BLaER1 (cell line): ENCODE data around the gene SIRT6.
"Not testable (repeated sequence)": the region's sequence is repeated elsewhere in the genome, so short reads cannot be mapped to it uniquely, and the experiment has no call there.

Source experiments
- H3K27ac ChIP-seq: shearing (Covaris generic); formaldehyde crosslinking; 2 replicates; pipeline ENCODE4 v1.8.1; 2022
- H3K27me3 ChIP-seq: shearing (Covaris generic); formaldehyde crosslinking; 2 replicates; pipeline ENCODE4 v1.8.1; 2022
- H3K36me3 ChIP-seq: shearing (Covaris generic); formaldehyde crosslinking; 2 replicates; pipeline ENCODE4 v1.8.1; 2022
- H3K4me1 ChIP-seq: shearing (Covaris generic); formaldehyde crosslinking; 2 replicates; pipeline ENCODE4 v1.8.1; 2022
- H3K4me2 ChIP-seq: shearing (Covaris generic); formaldehyde crosslinking; 2 replicates; pipeline ENCODE4 v1.8.1; 2022
- H3K4me3 ChIP-seq: shearing (Covaris generic); formaldehyde crosslinking; 2 replicates; pipeline ENCODE4 v1.8.1; 2022
- H3K9ac ChIP-seq: shearing (Covaris generic); formaldehyde crosslinking; 2 replicates; pipeline ENCODE4 v1.8.1; 2022
- H3K9me3 ChIP-seq: shearing (Covaris generic); formaldehyde crosslinking; 2 replicates; pipeline ENCODE4 v1.8.1; 2022
- H4K20me1 ChIP-seq: shearing (Covaris generic); formaldehyde crosslinking; 2 replicates; pipeline ENCODE4 v1.8.1; 2022
- Cebpa-rat ChIP-seq: shearing (Covaris generic); IDR thresholded peaks from 2 replicates; pipeline ENCODE4 v1.8.1; 2022

SIRT6 gene

GRCh38 chr19:4174895-4175668 is 7.3 kb downstream of the SIRT6 start:
- no peak for TF ChIP-seq Cebpa-rat
- H3K9ac ChIP-seq, result no peak overlapping the region
- no peak overlapping the region for H3K27ac ChIP-seq
- peaks cover 41% of the 10 kb centered on the region for H4K20me1 ChIP-seq
- H3K27me3 ChIP-seq, result peaks cover 20% of the 10 kb centered on the region
- no peak overlapping the region for H3K4me3 ChIP-seq
- peaks cover 48% of the 10 kb centered on the region for H3K36me3 ChIP-seq
- H3K9me3 ChIP-seq, result no peaks in the 10 kb centered on the region
- H3K4me1 ChIP-seq, result no peaks in the 10 kb centered on the region
- H3K4me2 ChIP-seq, result no peak overlapping the region

DNA sequence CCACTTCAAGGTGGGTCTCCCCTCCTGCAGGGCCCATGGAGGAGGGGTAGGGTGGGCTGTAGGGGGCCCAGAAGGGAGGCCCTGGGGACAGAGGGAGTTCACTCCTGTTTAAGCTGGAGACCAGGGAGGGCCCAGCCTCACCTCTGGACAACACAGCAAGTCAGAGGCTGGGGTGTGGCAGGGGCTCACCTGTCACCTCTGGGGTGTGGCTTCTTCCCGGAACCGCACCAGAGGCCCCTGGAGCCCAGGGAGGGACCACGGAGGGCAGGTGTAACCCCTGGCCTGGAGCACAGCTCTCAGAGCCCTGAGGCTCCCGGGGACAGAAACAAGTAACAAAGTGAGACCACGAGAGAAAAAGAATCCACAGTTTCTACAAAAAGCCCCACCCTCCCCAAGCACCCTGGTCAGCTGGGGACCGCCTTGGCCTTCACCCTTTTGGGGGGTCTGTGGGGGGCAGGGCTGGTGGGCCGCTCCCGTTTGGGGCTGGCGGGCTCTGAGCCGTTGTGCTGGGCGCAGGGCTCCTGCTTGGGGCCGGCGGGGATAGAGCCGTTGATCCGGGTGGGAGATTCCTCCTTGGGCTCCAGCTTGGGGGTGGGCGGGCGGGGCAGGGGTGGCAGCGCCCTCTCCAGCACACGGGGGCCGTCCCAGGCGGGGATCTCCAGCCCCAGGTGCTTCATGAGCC is 8.0 kb downstream of the SIRT6 start:
- H3K9ac ChIP-seq, result no peak overlapping the region
- H3K27me3 ChIP-seq, result peaks cover 20% of the 10 kb centered on the region
- no peak for TF ChIP-seq Cebpa-rat
- H3K4me3 ChIP-seq, result no peak overlapping the region
- no peaks in the 10 kb centered on the region for H3K9me3 ChIP-seq
- H3K4me1 ChIP-seq, result no peaks in the 10 kb centered on the region
- peaks cover 41% of the 10 kb centered on the region for H3K36me3 ChIP-seq
- no peak overlapping the region for H3K27ac ChIP-seq
- peaks cover 41% of the 10 kb centered on the region for H4K20me1 ChIP-seq
- H3K4me2 ChIP-seq, result no peak overlapping the region

GRCh38 chr19:4173479-4174212 is 8.7 kb downstream of the SIRT6 start:
- TF ChIP-seq Cebpa-rat, result no peak
- Histone ChIP-seq H3K36me3 (peaks cover 34% of the 10 kb centered on the region), H3K9me3 (no peaks in the 10 kb centered on the region), H4K20me1 (peaks cover 41% of the 10 kb centered on the region), H3K9ac (no peak overlapping the region), H3K4me2 (no peak overlapping the region), H3K4me3 (no peak overlapping the region), H3K27me3 (peaks cover 20% of the 10 kb centered on the region), H3K27ac (no peak overlapping the region), H3K4me1 (no peaks in the 10 kb centered on the region)

- Histone ChIP-seq H3K9ac (no peak overlapping the region), H3K27me3 (peaks cover 20% of the 10 kb centered on the region), H3K36me3 (peaks cover 27% of the 10 kb centered on the region), H3K27ac (no peak overlapping the region), H3K4me3 (no peak overlapping the region), H3K4me1 (no peaks in the 10 kb centered on the region), H3K4me2 (no peak overlapping the region; the same call in 1 of the 2 replicates), H3K9me3 (no peaks in the 10 kb centered on the region), H4K20me1 (peaks cover 41% of the 10 kb centered on the region)
- no peak for TF ChIP-seq Cebpa-rat
Measured at GRCh38 chr19:4172861-4173473, 9.4 kb downstream of the SIRT6 start.

DNA sequence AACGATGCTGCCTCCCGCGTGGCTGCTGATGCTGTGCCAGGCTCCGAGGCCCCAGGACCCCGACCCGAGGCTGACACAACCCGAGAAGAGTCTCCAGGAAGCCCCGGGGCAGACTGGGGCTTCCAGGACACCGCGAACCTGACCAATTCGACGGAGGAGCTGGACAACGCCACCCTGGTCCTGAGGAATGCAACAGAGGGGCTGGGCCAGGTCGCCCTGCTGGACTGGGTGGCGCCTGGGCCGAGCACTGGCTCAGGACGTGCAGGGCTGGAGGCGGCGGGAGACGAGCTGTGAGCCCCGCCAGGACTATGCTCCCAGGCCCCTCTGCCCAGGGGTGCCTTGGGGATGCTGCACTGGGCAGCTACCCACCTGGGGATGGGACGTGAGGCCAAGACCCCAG is 10.7 kb downstream of the SIRT6 start:
- H3K36me3 ChIP-seq, result peaks cover 19% of the 10 kb centered on the region
- H4K20me1 ChIP-seq, result peaks cover 41% of the 10 kb centered on the region
- H3K9me3 ChIP-seq, result no peaks in the 10 kb centered on the region
- H3K4me1 ChIP-seq, result no peaks in the 10 kb centered on the region
- no peak for TF ChIP-seq Cebpa-rat
- no peak overlapping the region for H3K27ac ChIP-seq
- H3K27me3 ChIP-seq, result peaks cover 20% of the 10 kb centered on the region
- H3K4me2 ChIP-seq, result no peak overlapping the region
- H3K9ac ChIP-seq, result no peak overlapping the region
- H3K4me3 ChIP-seq, result no peak overlapping the region

- Histone ChIP-seq H3K36me3 (no peaks in the 10 kb centered on the region), H3K27ac (no peak overlapping the region), H3K4me2 (no peak overlapping the region), H3K4me3 (no peak overlapping the region), H3K27me3 (no peaks in the 10 kb centered on the region), H3K4me1 (peaks cover 12% of the 10 kb centered on the region), H3K9me3 (no peaks in the 10 kb centered on the region), H4K20me1 (no peaks in the 10 kb centered on the region), H3K9ac (no peak overlapping the region)
- no peak for TF ChIP-seq Cebpa-rat
Measured at GRCh38 chr19:4164262-4164661, 18.1 kb downstream of the SIRT6 start.

- H3K9ac ChIP-seq, result no peak overlapping the region
- no peaks in the 10 kb centered on the region for H3K27me3 ChIP-seq
- H4K20me1 ChIP-seq, result no peaks in the 10 kb centered on the region
- H3K4me1 ChIP-seq, result peaks cover 12% of the 10 kb centered on the region
- H3K9me3 ChIP-seq, result no peaks in the 10 kb centered on the region
- TF ChIP-seq Cebpa-rat, result no peak
- H3K36me3 ChIP-seq, result no peaks in the 10 kb centered on the region
- no peak overlapping the region for H3K4me3 ChIP-seq
- H3K4me2 ChIP-seq, result no peak overlapping the region
- H3K27ac ChIP-seq, result no peak overlapping the region
Measured at GRCh38 chr19:4161415-4162077, 20.8 kb downstream of the SIRT6 start.

DNA sequence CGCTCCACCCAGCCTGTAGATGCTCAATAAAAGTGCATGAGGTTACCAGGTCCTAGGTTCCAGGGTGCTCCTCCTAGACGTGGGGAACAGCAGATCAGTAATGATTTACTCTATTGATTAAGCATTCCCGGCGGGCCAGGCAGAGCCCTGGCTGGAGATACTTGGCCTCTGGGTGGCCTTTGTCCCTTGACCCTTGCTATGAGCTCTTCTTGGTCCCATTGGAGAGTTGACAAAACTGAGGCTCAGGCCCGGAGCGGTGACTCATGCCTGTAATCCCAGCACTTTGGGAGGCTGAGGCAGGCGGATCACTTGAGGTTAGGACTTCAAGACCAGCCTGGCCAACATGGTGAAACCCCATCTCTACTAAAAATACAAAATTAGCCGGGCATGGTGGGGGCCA is 24.4 kb downstream of the SIRT6 start:
- H3K4me2 ChIP-seq, H3K36me3 ChIP-seq: not testable (repeated sequence)

GRCh38 chr19:4157164-4157563 is 25.2 kb downstream of the SIRT6 start:
- Histone ChIP-seq H3K36me3 (no peaks in the 10 kb centered on the region), H4K20me1 (no peaks in the 10 kb centered on the region), H3K9ac (no peak overlapping the region), H3K27ac (no peak overlapping the region), H3K4me1 (peaks cover 31% of the 10 kb centered on the region), H3K4me3 (no peak overlapping the region), H3K4me2 (no peak overlapping the region), H3K27me3 (no peaks in the 10 kb centered on the region), H3K9me3 (no peaks in the 10 kb centered on the region)
- no peak for TF ChIP-seq Cebpa-rat

More for the DNA sequence above, 24.4 kb downstream of the SIRT6 start:
- peaks cover 33% of the 10 kb centered on the region for H3K4me1 ChIP-seq
- H3K9ac ChIP-seq, H3K4me3 ChIP-seq, H4K20me1 ChIP-seq, H3K9me3 ChIP-seq, H3K27me3 ChIP-seq, H3K27ac ChIP-seq: not testable (repeated sequence)
